ENCODE measurements around the gene CARD10. TPM values are rescaled to one million over a fixed set of nuclear protein-coding genes. Genes with fewer than 3 reads are reported as not detected.

Gene CARD10
- total and polyA plus RNA-seq, 2 of the 13 experiments (the other 11 are each of a cell fraction or from before 2014, with no cell fraction given): 35.2 to 55.8 TPM

DNA sequence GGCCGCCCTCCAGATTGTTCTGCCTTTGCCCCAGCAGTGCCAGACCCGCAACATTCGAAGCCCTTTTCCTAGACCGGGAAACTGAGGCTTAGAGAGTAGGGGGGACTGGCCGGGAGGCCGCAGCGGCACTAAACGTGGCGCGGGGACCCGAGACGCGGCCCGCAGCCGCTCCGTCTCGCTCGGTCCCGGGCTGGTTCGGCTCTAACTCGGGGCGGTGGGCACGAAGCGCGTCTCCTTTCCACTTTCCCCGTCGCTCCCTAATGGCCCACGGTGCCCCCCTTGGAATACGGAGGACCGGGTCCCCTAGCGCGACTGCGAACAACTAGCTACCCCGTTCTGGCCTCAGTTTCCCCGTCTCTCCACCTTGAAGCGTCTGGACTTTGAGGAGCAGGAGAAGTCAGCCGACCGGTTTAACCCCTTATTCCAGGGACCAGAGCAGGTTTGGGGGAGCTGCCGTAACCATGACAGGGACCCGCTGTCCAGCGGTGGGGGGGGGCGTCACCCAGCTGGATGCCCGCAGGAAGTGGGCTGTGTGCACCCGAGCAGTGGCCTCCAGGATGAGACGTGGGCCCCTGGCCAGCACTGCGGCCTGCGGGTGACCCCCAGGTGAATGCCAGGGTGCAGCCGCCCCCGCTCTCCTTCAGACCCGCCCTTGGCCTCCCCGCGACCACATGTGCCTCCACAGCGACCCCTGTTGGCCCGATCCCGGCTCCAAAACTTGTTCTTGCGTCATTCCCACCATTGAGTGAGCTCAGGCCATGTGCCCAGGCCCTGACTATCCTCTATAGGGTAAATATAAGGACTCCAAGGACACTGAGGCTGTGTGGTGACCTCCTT lies 42.2 kb upstream of the CARD10 start (continued):
- TF ChIP-seq SP5 (CRISPR knock-in tag; IDR thresholded peaks at IDR 0.05; ENCODE audit: borderline replicate concordance, low read depth) (peak; percentile 42; the same call in 1 of the 2 replicates), PHB2 (IDR thresholded peaks at IDR 0.05; ENCODE audit: partially characterized antibody) (no peak), ZNF230 (CRISPR knock-in tag; IDR thresholded peaks at IDR 0.05) (peak; percentile 69; the same call in 1 of the 2 replicates), ZNF136 (CRISPR knock-in tag; IDR thresholded peaks at IDR 0.05; ENCODE audit: low read depth) (peak; percentile 65; the same call in 1 of the 2 replicates), RORA (CRISPR knock-in tag; IDR thresholded peaks at IDR 0.05) (no peak), KMT2B (CRISPR knock-in tag; IDR thresholded peaks at IDR 0.05) (0 out of 2 replicates have a peak, but pooled peaks have one; percentile 50), ZNF607 (CRISPR knock-in tag; IDR thresholded peaks at IDR 0.05; ENCODE audit: borderline replicate concordance) (no peak), ZSCAN20 (CRISPR knock-in tag; IDR thresholded peaks at IDR 0.05; ENCODE audit: borderline replicate concordance) (0 out of 2 replicates have a peak, but pooled peaks have one; percentile 66), MYC (CRISPR knock-in tag; IDR thresholded peaks at IDR 0.05; ENCODE audit: borderline replicate concordance) (peak; percentile 99), NFIC (IDR thresholded peaks at IDR 0.05; ENCODE audit: low read length) (no peak), HMGXB3 (CRISPR knock-in tag; IDR thresholded peaks at IDR 0.05; ENCODE audit: borderline replicate concordance) (peak; percentile 68; the same call in 1 of the 2 replicates), MAF1 (CRISPR knock-in tag; IDR thresholded peaks at IDR 0.05; ENCODE audit: borderline replicate concordance) (no peak; the same call in 1 of the 2 replicates), SMAD1 (CRISPR knock-in tag; IDR thresholded peaks at IDR 0.05; ENCODE audit: borderline replicate concordance, low read depth) (no peak), DPF2 (CRISPR knock-in tag; IDR thresholded peaks at IDR 0.05; ENCODE audit: borderline replicate concordance, low read depth) (no peak; the same call in 1 of the 2 replicates), TRIM22 (IDR thresholded peaks at IDR 0.05) (no peak), ZNF510 (CRISPR knock-in tag; IDR thresholded peaks at IDR 0.05; ENCODE audit: low read depth) (no peak), ZNF598 (CRISPR knock-in tag; IDR thresholded peaks at IDR 0.05; ENCODE audit: borderline replicate concordance) (no peak), ZNF674 (CRISPR knock-in tag; IDR thresholded peaks at IDR 0.05; ENCODE audit: low read depth) (no peak), ATF7-NPFF (CRISPR knock-in tag; IDR thresholded peaks at IDR 0.05; ENCODE audit: low read depth) (no peak)
- TF ChIP-seq, protein P1, sequence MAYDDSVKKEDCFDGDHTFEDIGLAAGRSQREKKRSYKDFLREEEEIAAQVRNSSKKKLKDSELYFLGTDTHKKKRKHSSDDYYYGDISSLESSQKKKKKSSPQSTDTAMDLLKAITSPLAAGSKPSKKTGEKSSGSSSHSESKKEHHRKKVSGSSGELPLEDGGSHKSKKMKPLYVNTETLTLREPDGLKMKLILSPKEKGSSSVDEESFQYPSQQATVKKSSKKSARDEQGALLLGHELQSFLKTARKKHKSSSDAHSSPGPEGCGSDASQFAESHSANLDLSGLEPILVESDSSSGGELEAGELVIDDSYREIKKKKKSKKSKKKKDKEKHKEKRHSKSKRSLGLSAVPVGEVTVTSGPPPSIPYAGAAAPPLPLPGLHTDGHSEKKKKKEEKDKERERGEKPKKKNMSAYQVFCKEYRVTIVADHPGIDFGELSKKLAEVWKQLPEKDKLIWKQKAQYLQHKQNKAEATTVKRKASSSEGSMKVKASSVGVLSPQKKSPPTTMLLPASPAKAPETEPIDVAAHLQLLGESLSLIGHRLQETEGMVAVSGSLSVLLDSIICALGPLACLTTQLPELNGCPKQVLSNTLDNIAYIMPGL (CRISPR knock-in tag; IDR thresholded peaks at IDR 0.05; ENCODE audit: borderline replicate concordance in 1 of 2, low read depth in 1 of 2): peak; percentile 91 to 98
- TF ChIP-seq, protein P2, sequence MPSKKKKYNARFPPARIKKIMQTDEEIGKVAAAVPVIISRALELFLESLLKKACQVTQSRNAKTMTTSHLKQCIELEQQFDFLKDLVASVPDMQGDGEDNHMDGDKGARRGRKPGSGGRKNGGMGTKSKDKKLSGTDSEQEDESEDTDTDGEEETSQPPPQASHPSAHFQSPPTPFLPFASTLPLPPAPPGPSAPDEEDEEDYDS (CRISPR knock-in tag; IDR thresholded peaks at IDR 0.05): peak; percentile 33; the same call in 1 of the 2 replicates

All from HepG2 (cell line).